ENCODE results near the gene TRIM2.
"Not testable (repeated sequence)": the region's sequence is repeated elsewhere in the genome, so short reads cannot be mapped to it uniquely, and the experiment has no call there.

Gene TRIM2
- 0.85 to 19.7 (median 11.2) reads per million in 3 experiments for total RNA-seq

GRCh38 chr4:153204247-153204671 is at the start of gene TRIM2:
TRIM2 (plus strand) TSS chr4:153204443; CDS start chr4:153204531, 88 bp downstream.
- DNase-seq, result no peak

- DNase-seq, result no peak
These were observed 48.6 kb upstream of the TRIM2 start for GRCh38 chr4:153155686-153156085.

DNA sequence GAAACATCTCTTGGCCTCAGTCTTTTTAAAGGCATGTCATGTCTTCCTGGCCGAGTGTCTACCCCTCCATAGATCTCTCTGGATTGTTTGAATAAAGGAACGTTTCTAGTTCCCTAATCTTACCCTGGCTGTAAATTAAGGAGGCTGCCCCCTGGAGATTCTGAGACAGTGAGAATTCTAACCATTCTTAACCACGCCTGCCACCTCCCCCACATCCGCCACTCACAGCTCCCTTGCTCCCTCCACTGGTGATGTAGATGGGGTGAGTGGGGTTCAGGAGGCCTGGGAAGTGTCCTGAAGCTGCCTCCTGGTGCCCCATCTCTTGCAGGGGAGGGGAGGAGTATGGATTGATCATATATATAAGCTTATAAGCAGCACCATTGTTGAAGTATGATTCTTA is 48.0 kb upstream of the TRIM2 start:
- DNase-seq, result no peak

DNA sequence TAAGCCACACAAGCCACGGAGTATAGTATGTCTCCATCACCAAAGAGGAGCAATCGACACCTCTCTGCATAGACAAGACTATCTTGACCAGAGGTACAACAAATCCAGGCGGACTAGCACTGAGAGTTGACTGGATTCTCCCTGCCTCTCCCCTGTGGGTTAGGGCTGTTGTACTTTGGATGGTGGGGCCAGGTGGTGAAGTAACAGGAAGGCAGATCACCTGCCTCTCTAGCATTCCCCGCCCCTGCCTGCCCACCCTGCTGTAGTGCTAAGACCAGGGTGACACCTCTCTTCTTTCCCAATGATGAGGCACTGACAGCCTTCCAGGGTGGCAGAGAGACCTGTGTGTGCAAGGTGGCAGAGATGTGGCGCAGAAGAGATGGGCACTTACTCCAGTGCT is 47.5 kb upstream of the TRIM2 start:
- DNase-seq, result no peak

GRCh38 chr4:153159016-153159415 is 45.2 kb upstream of the TRIM2 start:
- DNase-seq, result no peak

- no peak for DNase-seq
These were observed 44.5 kb upstream of the TRIM2 start for GRCh38 chr4:153159728-153160221.

DNA sequence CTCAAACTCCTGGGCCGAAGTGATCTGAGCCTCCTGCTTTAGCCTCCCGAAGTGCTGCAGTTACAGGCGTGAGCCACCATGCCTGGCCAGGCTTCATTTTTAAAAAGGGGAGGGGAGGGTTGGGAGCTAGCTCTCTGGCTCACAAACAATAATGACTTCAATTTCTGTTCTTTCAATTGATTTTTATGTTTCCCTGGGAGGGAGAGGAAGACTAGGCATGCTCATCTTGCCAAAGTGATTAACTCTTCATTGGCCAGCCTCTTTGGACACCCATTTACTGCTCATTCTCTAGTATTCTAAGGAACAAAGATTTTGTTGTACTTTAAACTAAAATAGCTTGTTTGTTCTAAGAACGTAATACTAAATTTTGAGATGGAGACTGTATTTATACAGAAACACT is 43.4 kb upstream of the TRIM2 start:
- no peak for DNase-seq

DNA sequence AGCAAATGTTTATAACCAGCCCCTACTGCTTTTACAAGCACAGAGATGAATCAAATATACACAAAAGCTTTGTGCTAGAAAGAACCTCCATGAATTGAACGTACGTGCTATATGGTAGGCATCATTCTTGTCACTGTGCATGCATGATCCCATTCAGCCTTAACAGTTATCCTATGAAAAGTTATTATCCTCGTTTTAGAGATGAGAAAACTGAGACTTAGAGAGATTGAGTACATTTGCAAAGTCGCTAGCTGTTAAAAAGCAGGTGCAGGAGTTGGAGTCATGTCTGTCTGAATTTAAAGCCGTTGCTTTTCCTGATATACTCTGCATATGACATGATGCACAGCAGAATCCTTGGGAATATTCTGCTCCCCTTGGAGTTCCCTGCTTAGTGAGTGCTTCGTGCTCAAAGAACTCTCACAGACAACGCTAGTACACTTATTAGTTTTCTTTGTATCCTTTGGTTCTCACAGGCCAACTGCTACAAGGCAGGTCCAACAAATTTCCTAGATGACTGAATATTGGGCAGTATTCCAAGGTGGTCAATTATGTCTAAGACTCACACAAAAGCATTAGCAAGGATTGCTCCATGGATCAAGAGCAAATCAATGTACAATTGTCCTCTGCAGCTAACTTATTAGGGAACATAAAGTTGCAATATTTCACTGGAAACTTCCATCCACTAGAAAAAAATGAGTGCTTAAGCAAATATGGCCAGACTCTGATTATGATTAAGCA is 42.8 kb upstream of the TRIM2 start:
- no peak for DNase-seq

DNA sequence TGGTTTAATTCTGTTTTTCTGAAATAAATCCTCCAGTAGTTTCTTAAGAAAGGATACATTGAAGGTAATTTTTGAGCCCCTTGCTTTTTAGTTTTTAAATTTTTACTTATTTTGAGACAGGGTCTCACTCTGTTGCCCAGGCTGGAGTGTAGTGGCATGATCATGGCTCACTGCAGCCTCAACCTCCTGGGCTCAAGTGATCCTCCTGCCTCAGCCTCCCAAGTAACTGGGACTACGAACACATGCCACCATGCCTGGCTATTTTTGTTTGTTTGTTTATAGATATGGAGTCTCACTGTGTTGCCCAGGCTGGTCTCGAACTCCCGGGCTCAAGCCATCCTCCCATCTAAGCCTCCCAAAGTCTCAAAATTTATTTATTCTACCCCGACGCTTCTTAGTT is 39.0 kb upstream of the TRIM2 start:
- DNase-seq, result not testable (repeated sequence)

DNA sequence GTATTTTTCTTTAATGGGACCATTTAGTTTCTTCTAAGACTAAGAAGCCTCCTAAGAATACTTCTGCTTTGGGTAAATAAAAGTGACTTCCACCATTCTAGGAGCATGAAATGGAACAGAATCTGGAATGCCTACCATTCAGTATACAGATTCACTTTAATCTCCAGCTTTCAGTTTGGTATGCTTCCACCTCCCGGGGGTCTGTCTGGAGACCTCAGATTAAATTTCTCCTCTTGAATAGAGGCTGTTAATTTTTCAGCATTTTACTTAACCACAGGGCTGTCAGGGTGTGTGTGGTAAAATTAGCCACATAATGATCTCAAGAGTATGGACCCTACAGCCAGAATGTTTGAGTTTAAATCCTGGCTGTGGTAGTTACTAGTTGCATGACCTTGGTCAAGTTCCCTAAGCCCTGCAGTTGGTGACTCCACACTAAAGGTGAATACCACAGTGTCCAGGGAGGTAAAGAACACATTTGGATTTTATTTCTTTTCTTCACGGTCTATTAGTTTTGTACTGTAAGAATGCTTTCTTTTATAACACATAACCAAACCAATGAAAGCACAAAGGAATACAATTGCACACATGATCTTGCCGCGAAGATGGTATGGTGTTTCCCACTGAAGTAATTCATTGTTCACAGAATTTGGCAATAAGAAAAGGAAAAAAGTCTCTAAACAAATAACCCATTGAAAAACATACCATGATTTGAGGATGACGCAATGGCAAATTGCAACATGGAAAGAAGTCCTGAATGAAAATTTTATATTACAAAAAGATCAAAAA is 37.3 kb upstream of the TRIM2 start:
- DNase-seq, result no peak

- no peak for DNase-seq
These were observed 34.5 kb upstream of the TRIM2 start for GRCh38 chr4:153169776-153170175.

- DNase-seq, result no peak
These were observed 33.8 kb upstream of the TRIM2 start for GRCh38 chr4:153170407-153170806.

- no peak for DNase-seq
These were observed 29.2 kb upstream of the TRIM2 start for GRCh38 chr4:153174821-153175567.

DNA sequence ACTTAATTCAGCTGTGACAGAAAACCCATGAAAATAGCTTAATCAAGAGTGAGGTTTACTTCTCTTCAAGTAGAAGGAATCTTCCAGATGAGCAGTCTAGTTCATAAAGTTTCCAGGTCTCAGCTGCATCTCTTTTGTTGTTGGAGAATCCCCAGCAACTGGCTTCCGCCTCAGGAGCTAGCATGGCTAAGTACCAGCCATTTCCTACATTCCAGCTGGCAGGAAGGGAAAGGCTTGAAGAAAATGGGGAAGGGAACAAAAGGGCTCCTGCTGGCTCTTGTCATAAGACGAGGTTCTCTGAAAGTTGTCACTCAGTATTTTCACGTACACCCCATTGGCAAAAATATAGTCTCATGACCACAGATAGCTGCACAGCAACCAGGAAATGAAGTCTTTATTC is 27.3 kb upstream of the TRIM2 start:
- no peak for DNase-seq

- DNase-seq, result no peak
These were observed 26.4 kb upstream of the TRIM2 start for GRCh38 chr4:153177841-153178240.

DNA sequence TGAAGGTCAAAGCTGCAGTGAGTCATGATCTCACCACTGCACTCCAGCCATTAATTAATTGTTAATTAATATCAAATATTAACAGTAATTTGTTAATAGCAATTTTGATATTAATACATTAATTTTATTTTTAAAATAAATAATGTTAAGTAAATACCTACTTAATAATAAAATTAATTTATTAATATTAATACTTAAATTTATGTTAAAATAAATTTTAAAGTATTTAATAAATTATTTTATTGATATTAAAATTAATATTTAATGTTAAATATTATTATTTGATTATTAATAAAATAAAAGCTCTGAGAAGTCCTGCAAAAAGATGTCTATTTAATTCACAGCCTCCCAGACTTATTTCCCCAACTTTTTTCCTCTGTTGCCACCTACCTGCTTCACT is 25.1 kb upstream of the TRIM2 start:
- DNase-seq, result no peak

- no peak for DNase-seq
These were observed 22.9 kb upstream of the TRIM2 start for GRCh38 chr4:153181293-153181692.

DNA sequence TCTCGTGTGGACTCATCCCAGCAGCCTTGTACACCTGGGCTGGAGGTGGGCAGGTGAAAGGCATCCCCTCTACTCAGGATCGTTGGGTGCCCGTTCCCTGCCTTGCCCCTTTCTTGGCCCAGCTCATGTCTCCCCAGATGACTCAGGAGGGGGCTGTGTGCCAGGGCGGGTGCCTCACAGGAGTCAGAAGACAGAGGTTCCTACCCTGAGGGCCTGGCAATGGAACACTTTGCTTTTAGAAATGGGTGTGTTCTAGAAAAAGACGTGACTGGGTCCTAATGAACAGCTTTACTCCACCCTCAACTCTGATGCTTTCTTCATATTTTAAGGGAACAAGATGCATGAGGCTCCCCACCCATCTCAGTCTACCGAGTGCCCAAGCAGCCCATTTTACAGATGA is 22.5 kb upstream of the TRIM2 start:
- no peak for DNase-seq

- DNase-seq, result no peak
These were observed 21.1 kb upstream of the TRIM2 start for GRCh38 chr4:153183146-153183545.

- no peak for DNase-seq
These were observed 18.9 kb upstream of the TRIM2 start for GRCh38 chr4:153185331-153185852.

- DNase-seq, result no peak
These were observed 18.1 kb upstream of the TRIM2 start for GRCh38 chr4:153186046-153186728.

DNA sequence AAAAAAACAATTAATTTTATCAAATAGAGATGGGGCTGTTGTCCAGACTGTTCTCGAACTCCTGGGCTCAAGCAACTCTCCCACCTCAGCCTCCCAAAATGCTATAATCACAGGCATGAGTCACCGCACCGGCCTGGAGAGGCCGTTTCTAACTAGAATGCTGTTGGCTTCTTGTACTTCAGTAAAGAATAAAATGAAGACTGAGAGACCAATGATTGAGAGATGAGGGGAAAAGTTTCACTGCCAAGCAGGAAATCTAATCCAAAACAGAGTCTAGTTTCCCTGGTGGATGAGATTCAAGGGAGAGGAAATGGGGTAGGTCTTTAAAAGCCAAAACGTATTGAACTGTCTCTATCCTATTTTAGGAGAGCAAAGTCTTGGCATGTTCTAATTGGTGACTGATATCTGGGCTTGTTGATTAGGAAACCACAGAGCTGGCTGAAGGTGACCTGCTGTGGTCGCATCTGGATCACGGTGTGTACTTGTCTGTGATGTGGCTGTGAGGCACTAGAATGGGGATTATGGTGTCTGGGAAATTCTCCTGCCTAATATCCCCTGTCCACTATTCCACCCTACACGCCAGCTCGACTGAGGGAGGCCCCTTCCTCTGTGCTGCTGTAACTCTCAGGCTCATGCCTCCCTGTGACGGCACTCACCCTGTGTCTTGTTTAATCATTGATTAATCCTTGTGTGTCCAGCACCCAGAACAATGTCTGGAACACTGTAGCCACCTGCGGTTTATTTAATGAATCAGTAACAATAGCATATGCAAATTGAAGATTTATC is 15.0 kb upstream of the TRIM2 start:
- no peak for DNase-seq

Measured in central memory CD4-positive, alpha-beta T cell (primary cell).